Activated CD4-positive, CD25-positive, alpha-beta regulatory T cell treated with anti-CD3 and anti-CD28 coated beads, Interleukin-2, amount 50 U/mL, for 72 hours (primary cell): Measurements from ENCODE around the gene GATAD2A.

Experiments
- DNase-seq: peaks from one replicate; pipeline ENCODE4 v3.0.0; 2021

The GATAD2A gene

DNA sequence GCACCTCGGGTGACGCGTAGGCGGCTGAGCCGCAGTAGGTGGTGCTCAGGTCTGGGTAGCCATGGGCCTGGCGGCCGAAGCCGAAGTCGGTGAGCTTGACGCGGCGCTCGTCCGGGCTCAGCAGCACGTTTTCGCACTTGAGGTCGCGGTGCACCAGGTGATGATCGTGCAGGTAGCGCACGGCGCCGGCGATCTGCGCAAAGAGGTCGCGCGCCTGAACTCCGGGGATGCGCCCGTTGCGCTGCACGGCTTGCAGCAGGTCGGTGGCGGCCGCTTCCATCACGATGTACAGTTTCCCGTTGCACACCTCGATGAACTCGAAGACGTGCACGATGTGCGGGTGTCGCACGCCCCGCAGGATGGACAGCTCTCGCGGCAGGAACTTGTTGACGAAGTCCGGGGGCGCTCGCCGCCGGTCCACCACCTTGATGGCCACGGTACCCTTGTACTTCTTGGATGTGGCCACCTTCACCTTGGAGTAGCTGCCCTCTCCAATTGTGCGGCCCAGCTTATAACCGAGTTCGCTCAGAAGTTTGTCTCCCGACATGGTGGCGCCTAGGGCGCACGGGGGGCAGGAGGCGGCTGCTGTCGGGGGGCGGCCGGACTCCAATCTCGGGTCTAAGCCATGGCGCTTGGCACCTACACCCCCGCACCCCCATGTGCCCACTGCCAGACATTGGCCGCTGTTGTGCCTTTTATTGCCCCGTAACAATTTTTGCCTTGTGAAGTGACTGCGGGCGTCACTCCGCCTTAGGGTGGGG, 109.6 kb downstream of the GATAD2A start, which contains the start of gene TSSK6:
TSSK6 (minus strand) TSS at position 668 of the 761 bp plus-strand sequence; CDS start at position 547, 121 bp downstream.
- DNase-seq = no peak

DNA sequence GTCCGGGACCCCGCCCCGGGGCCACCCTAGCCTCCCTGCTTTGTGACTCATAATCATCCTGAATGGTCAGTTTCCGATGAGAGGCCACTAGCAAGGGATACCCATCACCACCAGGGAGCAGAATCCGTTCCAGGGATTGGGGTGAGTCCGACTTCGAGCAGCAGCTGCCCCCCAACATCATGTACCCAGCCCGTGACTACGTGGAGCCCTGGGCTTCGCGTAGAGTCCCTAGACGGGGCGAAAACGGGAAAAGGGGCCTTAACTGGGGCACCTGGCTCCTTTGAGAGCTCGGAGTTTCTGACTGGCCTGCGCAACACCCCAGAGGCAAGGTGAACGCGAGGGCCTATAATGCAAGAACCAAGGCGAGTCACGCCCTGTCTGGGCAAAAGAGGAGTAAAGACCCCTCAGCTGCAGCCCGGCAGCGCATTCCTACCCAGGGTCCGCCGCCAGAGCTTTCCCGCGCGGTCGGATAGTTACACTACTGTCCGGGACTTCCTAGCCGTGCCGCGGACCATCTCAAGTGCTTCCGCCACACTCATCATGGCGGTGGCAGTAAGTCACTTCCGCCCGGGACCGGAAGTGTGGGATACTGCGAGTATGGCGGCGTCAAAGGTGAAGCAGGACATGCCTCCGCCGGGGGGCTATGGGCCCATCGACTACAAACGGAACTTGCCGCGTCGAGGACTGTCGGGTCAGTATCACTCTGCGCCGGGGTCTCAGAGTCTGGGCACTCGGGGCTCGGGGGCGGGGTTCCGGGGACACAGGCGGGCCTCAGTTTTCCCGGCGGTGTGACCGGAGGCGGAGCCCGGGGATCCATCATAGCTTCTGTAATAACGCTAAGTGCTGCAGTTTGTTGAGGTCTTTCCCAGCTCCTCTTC, 110.4 kb downstream of the GATAD2A start, which contains the start of gene NDUFA13:
NDUFA13 (plus strand) TSS at position 584 of the 878 bp plus-strand sequence; CDS start at position 598, 14 bp downstream.
- DNase-seq = peak; percentile 97

DNA sequence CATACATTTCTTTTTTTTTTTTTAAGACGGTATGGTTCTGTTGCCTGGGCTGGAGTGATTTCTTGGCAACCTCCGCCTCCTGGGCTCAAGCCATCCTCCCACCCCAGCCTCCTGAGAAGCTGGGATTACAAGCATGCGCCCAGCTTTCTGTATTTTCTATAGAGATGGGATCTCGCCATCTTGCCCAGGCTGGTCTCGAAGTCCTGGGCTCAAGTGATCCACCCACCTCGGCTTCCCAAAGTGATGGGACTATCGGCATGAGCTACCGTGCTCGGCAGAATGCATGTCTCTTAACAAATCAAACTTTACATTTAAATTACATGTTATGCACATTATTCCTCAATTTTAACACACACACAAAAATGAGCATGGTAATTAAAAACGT, 111.8 kb downstream of the GATAD2A start:
- no peak for DNase-seq

DNA sequence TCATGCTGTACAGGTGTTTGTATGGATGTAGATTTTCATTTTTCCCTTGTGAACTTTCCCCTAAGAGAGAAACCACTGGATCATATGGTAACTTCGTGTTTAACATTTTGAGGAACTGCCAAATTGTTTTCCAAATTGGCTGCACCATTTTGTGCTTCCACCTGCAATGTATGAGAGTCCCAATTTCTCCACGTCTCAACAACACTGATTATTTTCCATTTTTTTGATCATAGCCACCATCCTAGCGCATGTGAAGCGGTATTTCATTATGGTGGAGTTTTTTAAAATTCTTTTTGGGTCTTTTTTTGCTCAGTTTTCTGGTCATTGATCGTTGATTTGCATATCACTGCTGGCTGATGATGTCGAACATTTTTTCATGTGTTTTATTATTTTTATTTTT, 115.5 kb downstream of the GATAD2A start:
- DNase-seq = no peak

DNA sequence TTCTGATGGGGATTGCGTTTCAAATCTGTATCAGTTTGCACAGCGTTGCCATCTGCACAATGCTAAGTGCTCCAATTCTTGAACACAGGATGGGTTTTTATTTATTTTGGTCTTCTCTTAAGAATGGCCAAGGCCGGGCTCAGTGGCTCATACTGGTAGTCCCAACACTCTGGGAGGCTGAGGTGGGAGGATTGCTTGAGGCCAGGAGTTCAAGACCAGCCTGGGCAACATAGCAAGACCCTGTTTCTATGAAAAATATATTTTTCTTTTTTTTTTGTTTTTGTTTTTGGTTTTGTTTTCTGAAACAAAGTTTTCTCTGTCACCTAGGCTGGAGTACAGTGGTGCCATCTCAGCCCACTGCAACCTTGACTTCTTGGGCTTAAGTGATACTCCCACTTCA, 117.7 kb downstream of the GATAD2A start:
- DNase-seq = no peak

DNA sequence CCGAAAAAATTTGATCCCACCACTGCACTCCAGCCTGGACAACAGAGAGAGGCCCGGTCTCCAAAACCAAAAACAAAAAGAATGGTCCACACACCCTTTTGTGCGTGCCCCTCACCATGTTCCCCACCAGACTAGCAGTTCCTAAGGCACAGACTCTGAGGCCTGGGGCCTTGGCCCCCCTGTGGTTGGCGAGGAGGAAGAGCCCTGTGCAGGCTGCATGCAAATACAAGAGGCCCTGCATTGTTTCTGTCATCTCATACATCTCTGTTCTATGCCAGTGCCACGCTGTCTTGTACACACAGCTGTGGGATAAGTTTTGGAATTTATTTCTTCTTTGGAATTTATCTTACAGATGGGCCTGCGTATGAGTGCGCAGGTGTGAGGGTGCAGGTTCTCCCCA, 118.6 kb downstream of the GATAD2A start:
- no peak for DNase-seq

DNA sequence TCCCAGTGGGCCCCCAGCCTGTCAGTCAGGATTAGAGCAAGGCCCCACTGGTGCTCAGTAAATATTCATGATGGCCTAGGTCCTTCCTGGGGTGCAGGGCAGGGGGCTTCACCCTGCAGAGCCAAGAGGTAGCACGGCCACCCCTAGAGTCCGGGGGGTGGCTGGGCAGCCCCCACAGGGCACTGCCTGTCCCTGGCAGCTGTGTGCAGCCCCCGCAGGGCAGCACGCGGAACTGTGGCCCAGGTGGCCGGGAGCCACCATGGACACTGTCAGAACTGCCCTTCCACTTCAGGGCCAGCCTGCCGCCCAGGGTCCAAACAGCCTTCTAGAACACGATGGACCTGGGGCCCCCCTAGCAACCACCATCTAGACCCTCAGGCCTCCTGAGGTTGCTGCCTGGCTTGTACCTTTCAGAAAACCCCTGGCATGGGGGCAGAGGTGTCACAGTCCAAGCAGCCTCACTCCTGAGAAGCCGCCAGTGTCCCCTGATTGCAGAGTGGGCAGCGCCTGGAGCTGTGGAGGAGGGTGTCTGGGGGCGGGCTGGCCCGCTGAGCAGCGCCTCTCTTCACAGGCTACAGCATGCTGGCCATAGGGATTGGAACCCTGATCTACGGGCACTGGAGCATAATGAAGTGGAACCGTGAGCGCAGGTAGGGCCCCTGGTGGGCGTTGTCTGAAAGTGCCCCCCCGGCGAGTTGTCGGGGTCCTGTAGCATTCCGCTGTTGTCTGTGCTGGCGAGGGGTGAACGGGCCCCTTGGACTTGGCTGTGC, 120.3 kb downstream of the GATAD2A start:
- no peak for DNase-seq

DNA sequence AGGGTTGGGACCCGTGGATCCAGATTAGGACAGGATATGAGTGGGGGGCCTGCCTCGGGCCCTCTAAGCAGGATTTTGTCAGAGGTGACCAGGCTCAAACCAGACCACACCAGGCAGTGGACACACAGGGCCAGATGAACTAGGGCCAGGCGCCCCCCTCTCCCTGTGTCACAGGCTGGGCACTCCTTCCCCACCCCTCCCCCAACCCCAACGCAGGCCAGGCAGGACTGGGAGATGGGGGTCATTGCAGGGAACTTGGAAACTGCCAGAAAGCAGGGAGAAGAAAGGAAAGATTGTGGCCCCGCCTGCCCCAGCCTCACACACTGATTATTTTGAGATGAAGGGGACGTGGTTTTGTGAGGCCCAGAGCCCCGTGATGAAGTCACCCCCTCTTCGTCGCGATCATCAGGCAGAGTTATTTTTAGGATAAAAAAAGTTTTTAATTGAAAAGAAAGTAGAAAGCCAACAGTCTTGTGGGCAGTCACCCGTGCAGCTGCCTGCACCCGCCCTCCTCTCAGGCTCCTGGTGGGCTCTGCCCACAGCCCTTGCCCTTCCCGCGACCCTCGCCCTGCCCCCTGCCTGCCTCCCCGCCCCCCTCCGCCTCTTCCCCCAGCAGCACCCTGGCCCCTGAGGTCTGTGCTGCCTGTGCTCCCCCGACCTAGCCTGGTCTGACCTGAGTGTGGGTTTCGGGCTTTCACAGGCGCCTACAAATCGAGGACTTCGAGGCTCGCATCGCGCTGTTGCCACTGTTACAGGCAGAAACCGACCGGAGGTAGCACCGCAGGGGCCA, 121.3 kb downstream of the GATAD2A start:
- no peak for DNase-seq

DNA sequence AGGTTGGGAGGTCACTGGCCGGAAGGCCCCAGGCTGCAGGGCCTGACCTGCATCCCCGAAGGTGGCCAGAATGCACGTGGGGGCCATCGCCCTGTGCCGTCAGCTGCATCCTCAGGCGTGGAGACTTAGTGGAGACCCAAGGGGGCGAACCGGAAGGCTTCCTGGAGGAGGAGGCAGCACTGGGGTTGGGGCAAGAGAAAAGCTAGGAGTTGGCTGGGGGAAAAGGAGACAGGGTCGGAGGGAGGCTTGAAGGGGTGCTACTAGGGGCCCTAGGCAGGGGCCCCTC, 121.8 kb downstream of the GATAD2A start:
- DNase-seq = no peak

DNA sequence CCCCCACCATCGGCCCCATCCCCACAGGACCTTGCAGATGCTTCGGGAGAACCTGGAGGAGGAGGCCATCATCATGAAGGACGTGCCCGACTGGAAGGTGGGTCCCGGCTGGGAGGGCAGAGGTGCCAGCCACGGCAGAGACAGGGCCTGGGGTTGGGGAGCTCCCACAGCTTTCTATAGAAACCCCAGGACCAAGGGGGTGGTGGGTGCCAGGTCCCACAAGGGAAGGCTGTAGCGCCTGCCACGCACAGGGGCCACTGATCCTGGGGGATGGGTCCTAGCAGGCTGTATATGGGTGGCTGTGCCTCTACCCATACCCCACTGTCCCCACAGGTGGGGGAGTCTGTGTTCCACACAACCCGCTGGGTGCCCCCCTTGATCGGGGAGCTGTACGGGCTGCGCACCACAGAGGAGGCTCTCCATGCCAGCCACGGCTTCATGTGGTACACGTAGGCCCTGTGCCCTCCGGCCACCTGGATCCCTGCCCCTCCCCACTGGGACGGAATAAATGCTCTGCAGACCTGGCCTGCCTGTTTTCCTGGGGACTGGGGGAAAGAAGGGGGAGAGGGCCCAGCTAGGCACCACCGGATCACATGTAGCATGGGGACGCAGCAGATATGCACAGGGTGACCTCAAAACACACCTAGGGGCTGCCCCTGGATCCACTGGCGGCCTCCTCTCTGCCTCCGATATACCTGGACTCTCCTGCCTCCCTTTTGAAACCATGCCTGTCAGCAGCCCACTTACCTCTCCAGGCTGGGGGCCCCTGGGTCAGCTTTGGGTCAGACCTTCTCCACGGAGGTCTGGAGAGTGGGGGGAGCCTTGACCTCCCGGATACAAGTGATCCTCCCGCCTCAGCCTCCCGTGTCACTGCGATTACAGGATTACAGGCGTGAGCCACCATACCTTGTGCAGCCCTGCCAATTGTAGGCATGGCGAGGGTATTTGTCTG, 122.5 kb downstream of the GATAD2A start:
- DNase-seq = no peak

DNA sequence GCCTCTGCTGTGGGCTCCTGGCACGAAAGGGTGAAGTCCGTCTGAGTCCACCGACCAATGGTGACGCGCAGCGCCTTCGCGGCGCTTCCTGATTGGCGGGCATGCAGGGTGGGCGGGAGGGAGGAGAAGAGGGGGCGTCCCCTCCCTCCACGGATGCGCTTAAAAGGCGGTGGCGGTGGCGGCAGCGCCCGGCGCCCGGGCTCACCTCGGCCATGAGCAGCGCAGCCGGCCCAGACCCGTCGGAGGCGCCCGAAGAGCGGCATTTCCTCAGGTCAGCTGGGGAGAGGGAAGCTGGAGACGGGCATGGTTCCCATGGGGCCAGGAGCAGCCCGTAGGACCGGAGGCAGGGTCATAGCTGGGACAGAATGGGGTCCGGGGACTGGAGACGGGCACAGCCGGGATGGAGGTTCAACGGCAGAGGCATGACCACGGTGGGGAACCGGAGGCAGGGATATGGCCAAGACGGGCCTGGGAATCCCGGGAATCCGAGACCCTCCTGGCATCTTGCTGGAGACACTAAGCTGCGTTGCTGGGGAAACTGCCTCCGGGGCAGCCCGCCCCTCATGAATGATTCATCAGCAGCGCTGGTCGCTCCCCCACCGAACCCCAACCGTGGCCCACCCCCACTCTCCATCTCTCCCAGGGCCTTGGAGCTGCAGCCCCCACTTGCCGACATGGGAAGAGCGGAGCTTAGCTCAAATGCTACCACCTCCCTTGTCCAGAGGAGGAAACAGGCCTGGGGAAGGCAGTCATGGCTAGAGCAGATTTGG, 123.4 kb downstream of the GATAD2A start, which contains the start of gene YJEFN3:
YJEFN3 (plus strand) TSS at position 191 of the 770 bp plus-strand sequence; CDS start at position 213, 22 bp downstream.
- DNase-seq = no peak

DNA sequence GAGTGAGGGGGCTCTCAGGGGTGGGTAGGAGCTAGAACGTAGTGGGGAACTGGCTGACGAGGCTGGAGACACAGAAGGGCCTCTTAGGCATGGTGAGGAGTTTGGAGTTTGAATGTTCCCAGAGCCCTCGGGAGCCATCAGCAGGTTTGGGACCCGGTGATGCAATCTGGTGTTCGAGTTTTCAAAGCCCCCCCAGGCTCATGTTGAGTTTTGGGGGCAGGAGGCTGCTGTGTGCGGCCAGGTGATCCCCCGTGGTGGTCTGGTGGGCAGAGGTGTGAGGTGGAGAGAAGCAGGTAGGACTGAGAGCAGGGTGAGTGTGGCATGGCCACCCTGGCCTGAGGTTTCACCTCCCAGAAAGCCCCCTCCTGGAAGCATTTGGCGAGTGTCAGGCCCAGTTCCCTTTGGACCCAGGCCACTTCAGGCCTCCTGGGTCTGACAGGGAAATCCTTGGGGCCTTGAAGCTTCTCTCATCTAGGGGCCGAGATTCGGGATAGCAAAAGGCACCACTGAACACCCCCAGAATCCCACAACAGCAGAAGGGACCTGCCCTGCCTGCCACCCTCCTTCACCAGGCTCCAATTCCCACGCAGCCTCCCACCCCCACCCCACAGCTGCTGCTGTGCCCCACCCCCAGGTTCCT, 124.4 kb downstream of the GATAD2A start:
- DNase-seq = no peak

DNA sequence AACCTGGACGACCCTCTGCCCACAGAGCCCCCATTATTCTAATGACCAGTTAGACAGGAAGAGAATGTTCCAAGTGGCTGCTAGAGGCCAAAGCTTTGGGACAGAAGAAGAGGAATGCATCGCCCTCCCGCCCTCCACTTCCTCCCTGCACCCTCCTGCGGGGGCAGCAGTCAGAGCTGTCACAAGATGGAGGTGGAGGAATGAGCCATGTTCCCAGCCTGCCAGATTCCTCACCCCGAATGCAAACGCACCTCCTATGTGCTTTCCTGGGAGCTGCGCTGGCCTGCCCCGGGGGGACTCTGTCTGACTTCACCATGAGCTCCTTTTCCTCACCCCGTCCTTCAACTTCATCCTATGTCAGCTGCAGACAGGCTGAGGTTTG, 124.9 kb downstream of the GATAD2A start:
- no peak for DNase-seq

DNA sequence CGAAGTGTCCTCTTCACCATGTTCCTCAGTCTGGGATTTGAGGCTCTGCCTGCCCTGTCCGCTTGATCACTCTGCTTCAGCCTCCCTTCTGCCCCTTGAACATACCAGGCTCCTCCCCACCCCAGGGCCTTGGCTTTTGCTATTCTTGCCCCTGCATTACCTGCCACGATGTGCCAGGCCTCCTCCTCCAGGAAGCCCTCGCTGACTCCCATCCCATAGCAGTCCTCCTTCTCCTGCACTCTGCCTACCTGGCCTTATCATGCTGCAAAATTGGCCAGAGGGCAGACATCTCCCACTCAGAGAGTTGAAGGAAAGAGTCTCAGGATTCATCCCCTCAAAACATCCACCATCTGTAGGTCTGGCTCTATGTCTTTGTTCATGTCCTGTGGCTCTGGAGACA, 125.4 kb downstream of the GATAD2A start:
- DNase-seq = no peak

DNA sequence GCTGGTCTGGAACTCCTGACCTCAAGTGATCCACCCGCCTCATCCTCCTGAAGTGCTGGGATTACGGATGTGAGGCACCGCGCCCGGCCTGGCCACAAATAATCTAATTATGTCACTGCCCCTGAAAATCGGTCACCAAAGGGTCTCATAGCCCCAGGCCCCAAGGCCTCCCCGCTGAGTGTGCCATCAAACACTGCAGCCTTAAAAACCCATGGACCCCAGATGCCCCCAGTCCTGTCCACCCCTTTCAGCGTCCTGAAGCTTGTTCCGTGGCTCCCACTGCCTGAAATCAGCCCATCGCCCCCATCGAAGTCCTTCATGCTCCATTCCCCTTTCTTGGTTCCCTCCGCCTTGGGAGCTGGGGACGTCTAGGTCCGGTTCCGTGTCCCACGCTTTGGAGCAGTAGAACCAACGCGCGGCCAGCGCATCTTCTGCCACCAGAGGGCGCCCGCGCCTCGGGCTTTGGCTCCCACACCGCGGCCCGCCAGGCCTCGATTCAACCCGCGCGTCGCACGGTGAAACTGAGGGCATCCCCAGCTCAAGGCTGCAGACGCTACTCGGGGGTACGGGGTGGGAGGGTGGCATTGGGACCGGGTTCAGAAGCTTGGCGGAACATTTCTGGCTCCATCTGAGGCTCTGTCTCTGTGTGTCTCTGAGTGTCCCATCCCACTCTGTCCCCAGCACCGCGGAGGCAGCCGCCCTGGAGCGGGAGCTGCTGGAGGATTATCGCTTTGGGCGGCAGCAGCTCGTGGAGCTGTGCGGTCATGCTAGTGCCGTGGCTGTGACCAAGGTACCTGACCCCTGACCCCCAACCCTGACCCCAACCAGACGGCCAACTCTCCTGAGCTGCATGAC, 126.7 kb downstream of the GATAD2A start:
- DNase-seq = peak; percentile 94

DNA sequence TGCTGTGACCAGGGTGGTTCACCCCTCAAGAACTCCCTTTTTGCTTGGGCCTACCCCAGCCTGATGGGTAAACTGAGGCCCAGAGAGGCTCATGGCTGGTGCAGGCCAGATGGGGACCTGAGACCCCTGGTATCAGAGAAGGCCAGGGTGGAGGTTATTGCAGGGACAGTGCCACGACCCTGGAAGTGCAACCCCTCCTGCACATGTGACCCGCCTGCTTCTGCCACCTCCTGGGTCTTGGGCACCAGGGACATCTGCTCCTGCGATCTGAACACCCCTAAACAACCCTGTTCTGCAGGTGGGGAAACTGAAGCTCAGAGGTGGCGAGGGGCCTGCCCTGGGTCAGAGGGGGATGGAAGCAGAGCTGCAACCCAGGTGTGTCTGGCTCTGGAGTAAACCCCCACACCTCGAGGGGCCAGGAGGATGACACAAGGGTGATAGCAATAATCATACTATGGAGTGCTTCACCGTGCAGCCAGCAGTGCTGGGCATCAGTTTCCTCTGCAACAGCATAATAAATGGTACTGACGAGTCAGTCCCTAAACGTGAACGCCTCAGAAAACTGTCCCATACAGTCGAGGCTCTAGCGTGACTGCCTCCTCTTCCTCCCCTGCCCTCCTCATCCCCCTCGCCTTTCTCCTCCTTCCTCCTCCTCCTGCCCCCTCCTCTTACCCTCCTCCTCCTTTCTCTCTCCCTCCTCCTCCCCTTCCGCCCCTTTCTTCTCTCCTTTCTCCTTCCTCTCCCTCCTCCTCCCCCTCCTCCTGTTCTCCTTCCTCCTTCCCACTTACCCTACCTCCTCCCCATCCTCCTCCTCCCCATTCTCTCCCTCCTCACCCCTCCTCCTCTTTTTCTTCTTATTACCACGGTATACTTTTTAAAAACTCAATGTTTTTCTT, 127.6 kb downstream of the GATAD2A start:
- DNase-seq = no peak

DNA sequence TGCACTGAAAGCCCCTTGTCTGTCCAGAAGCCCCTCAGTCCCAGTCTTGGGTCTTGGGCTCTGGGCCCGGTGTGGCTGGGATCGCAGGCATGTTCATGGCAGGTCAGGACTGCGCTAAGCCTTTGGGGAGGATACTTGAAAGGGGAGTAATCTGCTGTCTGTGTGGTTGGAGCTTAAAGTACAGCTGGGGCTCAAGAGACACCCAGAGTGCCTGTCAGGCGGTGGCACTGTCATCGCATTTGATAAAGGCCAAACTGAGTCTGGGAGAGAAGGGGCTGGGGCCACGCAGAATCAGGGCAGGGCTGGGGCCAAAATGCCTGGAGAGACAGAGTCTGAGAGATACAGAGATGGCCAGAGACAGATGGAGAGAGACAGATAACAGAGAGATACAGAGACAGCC, 128.4 kb downstream of the GATAD2A start:
- no peak for DNase-seq
